NCI-H128 (cell line): ENCODE data around the gene SURF6.

Source experiments
- DNase-seq: peaks from one replicate; lab custom pipeline; 2025; ENCODE audit not compliant: unreplicated experiment; lab: John Stamatoyannopoulos, UW

SURF6 gene

GRCh38 chr9:133368249-133368881 lies 32.4 kb upstream of the SURF6 start:
- no peak for DNase-seq

DNA sequence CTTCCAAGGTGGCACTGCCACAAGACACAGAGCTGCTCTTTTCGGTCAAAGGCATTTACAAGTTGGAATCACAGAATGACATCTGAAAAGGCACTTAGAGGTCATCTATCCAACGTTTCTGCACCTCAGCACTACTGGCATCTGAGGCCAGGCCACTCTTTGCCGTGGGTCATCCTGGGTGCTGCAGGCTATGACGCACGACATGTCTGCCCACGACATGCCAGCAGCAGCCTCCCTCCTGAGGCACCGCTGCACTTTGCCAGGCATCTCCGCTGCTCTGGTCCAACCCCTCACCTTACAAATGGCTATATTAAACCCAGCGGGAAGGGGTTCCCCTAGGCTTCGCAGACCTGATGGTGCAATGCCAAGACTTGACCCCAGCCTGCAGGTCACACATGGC lies 31.8 kb upstream of the SURF6 start:
- DNase-seq: no peak

- no peak for DNase-seq
These were observed 31.2 kb upstream of the SURF6 start for GRCh38 chr9:133367221-133367620.

- no peak for DNase-seq
These were observed 30.4 kb upstream of the SURF6 start for GRCh38 chr9:133366435-133366834.

DNA sequence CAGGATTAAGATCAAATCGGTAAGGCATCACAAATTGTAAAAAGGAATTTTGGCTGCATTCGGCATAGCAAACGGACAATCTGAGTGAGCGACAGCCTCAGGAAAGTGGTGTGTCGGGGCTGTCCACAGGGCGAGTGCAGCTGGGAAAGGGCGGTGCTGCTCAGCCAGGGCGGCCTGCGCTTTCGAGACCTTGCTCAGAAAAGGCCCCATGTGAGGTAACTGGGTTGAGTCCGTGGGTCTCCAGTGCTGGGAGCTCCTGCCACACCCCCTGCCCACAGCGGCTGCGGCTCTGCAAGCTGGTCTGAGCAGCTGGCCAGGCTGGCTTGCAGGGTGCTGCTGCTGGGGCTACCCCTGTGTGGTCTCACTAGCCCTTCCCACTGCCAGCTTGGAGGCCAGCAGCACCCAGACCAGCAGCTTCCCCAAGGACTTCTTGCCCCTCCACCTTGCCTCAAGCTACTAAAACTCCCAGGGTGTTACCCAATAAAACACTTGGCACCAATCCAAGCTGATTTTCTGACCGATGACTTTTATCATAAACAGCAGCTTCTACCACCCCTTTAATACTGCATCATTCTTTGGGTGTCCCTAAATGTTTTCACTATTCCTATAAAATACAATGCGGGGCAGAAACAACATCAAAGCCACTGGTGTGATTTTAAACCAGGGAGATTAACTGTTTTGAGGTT lies 26.5 kb upstream of the SURF6 start:
- no peak for DNase-seq

DNA sequence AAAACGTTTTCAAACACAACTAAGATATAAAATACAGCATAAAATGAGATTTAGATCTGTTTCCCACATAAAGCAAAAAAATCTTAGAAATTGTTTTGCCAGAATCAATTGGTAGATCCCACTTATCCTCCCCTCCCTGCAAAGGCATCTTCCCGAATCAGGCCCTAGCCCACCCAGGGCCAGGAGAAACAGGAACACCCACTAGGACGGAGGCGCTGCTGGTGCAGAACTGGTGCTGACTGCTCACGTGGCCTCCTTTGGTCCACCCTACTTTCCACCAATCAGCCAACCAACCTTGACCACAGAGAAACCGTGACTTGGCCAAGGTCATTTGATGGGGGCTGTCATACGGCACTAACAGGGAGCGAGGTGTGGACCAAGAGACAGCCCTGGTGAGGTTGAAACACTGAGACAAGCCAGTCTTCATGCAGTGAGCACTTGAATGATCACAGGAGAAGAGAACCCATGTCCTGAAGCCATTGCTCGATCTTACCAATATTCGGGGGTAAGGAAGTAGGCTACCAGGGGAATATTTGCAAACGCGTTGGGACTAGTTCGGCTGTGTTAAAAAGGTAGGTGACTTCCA lies 25.6 kb upstream of the SURF6 start:
- no peak for DNase-seq

- no peak for DNase-seq
These were observed 24.7 kb upstream of the SURF6 start for GRCh38 chr9:133360400-133361393.

DNA sequence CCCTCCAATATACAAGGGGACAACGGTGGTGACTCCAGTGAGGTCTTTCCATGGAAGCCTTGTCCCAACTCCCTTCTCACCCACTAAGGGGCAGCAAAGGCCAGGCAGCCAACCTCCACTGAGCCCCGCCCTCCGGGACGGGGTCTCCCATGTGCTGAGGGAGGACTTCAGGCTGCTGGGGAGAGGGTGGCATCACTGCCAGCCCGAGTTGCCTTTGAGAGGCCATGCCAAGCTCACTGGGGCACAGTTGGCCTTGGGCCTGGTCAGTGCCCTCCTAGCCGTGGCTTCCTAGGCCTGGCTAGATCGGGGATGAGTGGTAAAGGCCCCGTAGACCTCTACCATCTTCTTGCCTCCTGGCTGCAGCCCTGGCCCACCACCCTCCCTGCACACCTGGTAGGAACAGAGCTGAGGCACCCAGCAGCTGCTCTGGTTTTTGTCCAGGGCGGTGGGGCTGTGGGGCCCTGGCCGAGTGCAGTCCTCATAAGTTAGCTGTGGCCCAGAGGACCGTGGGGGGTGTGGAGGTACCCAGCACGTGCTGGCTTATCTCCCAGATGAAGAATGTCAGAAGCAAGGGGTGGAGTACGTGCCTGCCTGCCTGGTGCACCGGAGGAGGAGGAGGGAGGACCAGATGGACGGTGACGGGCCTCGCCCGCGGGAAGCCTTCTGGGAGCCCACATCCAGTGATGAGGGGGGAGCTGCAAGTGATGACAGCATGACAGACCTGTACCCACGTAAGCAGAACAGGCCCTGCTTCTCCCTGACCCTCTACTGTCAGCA lies 23.6 kb upstream of the SURF6 start:
- DNase-seq: no peak

GRCh38 chr9:133357656-133358055 lies 21.7 kb upstream of the SURF6 start:
- DNase-seq: no peak

- DNase-seq: peak; percentile 65
These were observed 20.6 kb upstream of the SURF6 start, which contains the start of the genes SURF1 and SURF2 for GRCh38 chr9:133356391-133357091. Gene SURF1, minus strand, starts transcription at chr9:133356487. Its CDS starts 34 bp downstream, at chr9:133356453. Gene SURF2, plus strand, starts transcription at chr9:133356550. Its CDS starts 43 bp downstream, at chr9:133356593.

DNA sequence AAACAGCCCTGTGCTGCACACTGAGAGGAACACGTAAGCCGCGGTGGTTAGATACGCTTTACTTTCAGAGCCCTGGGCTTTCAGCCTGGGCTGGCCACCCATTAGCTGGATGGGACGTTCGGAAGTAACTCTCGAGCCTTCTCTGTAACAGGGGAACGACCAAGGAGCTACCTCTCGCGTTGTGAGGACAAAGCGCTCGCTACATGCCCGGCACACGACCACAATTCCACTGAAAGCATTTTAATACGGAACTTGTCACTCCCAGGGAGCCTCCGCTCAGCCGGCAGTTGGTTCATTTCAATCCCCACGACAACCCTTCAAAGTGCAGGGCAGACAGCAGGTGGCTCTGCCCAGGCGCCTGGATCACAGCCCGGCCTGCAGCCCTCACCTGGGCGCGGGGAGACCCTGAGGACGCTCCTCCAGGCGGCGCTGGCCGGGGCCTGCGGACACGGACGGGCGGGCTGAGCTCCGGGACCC lies 19.9 kb upstream of the SURF6 start:
- DNase-seq: no peak

GRCh38 chr9:133354766-133355165 lies 18.8 kb upstream of the SURF6 start:
- DNase-seq: no peak

GRCh38 chr9:133353548-133353947 lies 17.6 kb upstream of the SURF6 start:
- DNase-seq: no peak

- DNase-seq: no peak
These were observed 16.8 kb upstream of the SURF6 start for GRCh38 chr9:133352635-133353340.

DNA sequence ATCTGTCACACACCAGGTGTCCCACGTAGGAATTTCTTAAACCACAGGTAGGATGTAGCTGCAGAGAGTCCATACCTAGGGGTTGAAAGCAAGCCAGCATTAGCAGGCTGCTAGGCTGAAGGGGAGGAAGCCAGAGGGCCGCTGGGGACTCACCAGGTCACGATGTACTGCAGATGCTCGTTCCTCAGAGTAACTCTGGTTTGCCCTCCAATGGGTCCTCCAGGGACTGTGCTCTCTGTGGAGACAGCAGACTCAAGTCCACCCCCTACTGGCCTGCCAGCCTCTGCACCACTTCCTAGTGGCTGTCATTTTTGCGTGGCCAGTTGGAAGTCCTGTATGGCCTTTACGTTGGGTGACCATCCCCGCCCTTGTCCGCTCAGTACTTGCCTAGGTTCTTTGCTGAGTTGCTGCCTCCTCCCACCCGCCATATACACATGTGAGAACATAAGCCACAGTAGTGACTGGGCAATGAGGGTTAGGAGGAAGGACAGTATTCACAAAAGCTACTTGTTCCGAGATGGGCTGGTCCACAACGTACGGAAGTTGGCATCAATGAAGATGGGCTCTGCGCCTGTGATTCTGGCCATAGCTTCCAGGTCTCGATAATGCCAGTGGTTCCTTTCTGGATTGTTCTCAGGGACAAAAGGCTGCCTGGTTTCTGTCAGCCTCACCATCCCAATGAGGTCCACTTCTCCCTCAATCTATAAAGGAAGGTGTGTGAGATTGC lies 16.1 kb upstream of the SURF6 start:
- no peak for DNase-seq

- DNase-seq: no peak
These were observed 15.5 kb upstream of the SURF6 start for GRCh38 chr9:133351526-133351907.

DNA sequence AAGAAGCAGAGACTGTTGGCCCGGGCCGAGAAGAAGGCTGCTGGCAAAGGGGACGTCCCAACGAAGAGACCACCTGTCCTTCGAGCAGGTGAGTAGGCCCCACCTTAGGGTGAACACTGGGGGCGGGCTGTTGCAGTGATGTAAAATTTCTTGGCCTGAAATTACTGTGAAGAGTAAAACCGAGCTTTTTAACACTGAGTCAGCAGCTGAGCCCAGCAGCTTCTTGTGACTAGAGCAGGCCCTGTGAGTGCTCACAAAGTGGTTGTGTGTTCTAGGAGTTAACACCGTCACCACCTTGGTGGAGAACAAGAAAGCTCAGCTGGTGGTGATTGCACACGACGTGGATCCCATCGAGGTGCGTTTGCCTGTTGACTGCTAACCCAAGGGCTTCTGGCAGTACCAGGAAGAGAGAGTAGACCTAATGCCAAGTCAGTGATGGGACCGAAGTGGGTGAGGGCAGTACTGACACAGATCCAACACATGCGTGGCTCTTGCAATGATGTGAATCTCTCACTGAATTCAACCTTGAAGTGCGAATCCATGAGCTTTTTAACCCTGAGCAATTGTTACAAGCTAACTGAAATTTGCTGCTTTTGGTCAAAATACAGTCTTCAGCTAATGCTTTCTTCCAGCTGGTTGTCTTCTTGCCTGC lies 14.1 kb upstream of the SURF6 start:
- no peak for DNase-seq
